NCI-H2171 treated with DMSO at 0.1 percent for 48 hours (cell line): ENCODE results near the gene RCSD1.
A peak's percentile ranks its signal among the peaks of the same experiment; 100 is the strongest.

Experiments
- DNase-seq: peaks from one replicate; lab custom pipeline; 2025; lab: John Stamatoyannopoulos, UW

The RCSD1 gene

DNA sequence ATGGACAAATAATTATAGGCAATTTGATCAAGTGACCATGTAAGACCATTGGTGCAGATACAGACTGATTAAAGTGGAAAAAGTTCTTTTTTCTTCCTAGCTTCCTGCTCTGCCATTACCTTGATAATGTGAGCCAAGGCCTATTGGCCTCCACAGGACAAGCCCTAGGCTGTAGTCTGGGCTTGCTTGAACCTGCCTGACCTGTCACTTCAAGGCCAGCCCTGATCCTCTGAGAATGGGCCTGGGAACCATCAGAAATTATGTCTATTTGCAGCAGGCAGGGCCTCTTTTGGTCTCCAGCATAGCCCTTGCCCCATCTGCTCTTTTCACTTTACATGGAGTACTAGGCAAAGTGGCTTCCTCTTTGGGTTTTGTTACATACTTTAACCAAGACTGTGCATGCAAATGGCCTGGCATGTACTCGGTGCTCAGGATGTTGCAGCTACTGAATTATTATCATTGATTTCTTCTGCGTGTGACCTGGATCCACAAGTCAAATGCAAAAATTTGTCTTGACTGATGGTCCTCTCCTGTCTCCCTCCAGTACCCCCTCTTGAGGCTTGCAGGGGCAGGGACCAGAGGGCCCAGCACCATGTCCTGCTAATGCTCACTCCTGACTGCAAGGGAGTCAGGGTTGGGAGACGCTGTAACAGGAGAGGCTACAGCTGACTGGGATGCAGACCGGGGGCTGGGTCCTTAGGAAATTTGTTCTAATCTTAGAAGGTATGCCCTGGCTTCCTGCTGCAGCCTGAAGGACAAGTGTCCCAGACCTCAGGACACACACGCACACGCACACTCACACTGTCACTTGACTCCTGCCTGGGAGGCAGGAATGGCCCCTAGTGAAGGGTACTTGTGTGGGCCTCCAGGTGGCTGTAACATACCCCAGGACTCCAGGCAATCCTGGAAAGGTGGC is 39.4 kb downstream of the RCSD1 start:
- DNase-seq: no peak

GRCh38 chr1:167670563-167670962 is 40.5 kb downstream of the RCSD1 start:
- no peak for DNase-seq

GRCh38 chr1:167671727-167672511 is 41.9 kb downstream of the RCSD1 start:
- DNase-seq: no peak

DNA sequence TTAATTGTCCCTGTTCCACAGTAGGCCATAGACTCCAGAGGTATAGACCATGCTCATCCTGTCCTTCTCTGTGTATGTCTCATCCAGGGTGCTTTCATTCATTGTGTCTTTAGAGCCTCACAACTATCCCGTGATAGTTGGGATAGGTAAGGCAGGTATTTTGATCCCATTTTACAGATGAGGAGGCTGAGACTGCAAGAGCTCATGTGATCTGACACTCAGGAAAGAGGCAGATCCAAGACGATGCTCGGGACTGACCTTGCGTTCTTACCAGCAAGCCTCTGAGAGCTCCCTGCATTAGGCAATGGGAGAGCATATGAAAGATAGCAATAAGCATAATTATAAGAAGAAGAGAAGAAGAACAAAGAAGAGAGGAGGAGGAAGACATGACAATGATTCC is 42.8 kb downstream of the RCSD1 start:
- no peak for DNase-seq

DNA sequence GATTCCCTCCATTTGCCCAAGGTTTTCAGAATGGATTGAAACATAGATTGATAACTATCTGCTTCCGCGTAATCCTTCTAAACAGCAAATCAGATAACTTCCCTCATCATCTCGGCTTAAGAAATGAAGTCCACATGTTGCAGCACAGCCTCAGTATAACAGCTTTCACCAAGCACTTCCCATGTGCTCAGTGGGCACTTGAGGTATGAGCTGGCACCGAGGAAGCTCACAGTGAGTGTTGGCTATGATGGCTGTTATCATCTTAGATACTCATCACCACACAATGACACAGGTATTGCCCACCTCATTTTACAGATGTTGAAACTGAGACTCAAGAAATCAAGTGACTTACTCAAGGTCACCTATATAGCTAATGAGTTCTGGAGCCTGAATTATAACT is 43.2 kb downstream of the RCSD1 start:
- DNase-seq: no peak

- DNase-seq: no peak
Observed at GRCh38 chr1:167674156-167674555, 44.1 kb downstream of the RCSD1 start.

- no peak for DNase-seq
Observed at GRCh38 chr1:167675440-167675839, 45.4 kb downstream of the RCSD1 start.

GRCh38 chr1:167676205-167676915 is 46.3 kb downstream of the RCSD1 start:
- DNase-seq: no peak

- DNase-seq: no peak
Observed at GRCh38 chr1:167676916-167677848, 47.1 kb downstream of the RCSD1 start.

DNA sequence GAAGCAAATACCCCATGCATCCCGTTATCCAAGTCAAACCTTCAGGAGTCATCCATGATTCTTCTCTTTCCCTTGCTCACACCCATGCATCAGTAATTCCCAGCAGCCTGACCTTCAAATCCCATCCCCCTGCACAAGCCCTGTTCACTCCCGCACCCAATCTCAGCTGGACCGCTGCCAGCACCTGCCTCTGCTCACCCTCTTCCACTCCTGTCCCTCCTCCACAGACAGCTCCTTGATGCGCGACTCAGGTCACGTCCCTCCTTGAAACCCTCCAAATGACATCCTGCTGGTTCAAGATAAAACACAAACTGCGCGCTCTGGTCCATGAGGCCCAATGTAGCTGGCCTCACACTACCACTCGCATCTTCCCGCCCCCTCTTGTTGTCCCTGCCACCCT is 48.4 kb downstream of the RCSD1 start:
- DNase-seq: peak; percentile 6

DNA sequence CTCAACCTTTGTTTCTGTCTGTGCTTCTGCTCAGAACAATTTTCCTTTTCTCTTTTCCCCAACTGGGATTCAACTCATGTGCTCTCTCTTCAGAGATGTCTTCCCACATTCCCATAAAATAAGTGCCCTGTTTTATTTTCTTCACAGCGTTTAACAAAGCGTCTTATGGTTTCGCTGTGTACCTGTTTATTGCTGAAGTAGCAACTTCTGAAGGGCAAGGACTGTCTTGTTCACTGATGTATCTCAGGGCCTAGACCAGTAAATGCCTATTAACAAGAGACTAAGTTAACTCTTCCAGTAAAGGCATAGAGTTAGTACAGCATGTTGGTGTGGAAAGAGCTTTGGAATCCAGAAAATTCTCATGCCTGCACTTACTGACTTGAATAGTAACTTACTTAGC is 48.8 kb downstream of the RCSD1 start:
- DNase-seq: no peak

DNA sequence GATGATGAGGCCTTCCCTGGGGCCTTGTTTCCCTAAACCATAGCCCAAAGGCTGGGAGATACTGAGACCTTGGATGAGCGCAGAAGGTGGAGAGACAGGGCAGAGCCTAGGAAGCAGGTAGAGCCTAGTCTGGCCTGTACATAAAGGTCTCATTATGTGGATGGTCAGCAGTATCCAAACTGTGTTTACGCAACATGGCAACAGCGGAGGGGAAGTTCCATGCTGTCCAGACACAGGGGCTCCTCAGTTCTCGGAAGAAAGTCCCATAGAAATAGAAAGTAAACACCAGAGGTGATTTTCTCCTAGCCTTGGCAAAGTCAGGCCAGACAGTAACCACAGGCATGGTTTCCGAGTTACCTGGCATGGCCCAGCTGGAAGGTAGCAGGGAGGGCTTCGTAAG is 49.7 kb downstream of the RCSD1 start:
- DNase-seq: no peak

DNA sequence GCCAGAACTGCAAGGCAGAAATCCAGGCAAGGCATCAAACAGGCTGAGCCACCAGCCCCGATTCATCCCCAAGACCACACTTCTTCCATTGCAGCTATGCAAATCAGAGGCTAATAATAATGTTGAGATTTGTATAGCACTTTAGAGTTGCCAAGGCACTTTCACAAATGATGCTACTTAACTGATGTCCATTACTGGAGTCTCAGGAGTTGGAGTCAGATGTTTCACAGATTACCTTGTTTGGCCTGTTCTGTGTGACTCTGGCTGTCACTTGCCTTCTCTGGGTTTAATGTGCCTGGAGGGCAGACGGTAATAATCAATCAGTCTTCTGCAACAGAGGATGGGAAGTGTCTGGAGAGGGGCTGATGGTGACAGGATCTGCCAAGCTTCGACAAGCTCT is 51.0 kb downstream of the RCSD1 start:
- DNase-seq: no peak

GRCh38 chr1:167681451-167682098 is 51.5 kb downstream of the RCSD1 start:
- DNase-seq: no peak

GRCh38 chr1:167683226-167683625 is 53.2 kb downstream of the RCSD1 start:
- no peak for DNase-seq

DNA sequence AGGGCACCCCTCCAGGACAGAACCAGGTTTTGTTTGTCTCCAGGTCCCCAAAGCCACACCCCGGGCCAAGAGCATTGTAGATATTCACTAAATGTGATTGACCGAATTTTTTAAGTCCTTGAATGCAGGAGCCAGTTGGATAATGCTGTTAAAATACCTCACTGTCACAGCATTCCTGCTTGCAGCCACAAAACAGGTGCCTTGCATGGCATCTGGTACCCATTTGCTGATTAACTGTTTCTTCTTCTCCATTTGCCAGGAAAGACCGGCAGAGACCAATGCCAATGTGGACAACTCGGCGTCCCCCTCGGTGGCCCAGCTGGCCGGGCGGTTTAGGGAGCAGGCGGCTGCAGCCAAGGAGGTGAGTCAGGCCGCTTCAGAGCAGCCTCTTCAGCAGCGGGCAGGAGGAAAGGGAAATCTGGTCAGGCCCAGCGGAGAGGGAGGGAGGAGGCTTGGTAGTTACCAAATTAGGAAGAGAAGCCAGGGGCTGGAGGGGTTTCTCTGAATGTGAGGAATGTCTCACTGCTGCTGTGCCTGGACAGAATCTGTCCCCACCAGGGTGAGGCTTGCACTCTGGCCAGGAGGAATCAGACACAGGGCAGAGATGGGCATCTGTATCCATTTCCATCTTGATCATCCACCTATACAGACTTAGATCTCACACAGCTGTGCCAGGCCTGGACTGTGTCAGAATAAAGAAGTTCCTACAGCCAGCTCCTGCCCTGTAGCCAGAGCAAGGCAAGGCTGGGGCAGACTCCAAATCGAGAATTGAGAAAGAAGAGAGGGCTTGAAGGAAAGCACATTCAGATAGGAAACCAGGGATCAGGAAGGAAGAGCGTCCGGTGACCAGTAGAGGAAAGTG is 53.8 kb downstream of the RCSD1 start:
- no peak for DNase-seq

DNA sequence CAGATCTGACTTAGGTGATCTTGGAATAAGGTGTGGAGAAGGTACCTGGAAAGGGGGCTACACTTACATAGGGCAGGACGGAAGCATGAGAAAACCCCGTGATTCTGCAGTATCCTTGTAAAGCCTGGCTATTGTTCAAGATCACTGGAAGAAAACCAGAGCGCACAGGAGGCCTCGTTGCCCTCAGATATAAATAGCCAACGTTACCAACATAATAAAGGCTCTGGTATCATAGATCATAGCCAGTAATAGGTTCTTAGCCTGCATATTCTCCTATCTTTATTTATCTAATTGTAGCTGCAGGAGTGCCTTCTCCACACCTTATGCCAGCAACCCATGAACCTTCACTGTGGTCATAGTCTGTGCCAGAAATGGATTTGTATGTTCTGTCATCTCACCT is 55.8 kb downstream of the RCSD1 start:
- no peak for DNase-seq

DNA sequence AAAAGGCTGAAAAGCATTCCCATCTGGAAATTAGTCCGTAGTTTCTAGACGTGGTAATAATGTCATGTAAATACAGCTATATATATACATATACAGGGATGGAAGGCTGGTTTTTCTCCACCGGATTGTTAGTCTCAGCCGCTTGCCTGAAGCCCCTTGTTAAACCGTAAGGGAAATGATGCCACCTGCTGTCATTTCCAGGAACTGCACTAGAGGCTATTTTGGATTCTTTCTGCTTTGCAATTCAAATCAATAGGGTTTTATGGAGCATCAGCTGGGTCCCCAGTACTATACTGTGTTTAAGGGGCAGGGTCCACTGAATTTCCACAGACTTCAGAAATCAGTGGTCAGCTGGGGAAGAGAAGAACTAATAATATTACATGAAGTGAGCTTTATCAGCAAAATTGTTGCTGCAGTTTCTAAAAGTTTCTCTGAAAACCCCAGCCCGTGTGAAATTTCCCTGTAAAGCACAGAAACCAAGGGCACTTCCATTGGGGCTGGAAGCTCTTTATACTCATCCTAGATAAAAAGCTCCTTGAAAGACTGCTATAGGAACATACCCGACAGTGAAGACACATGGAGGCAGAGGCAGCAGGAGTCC is 58.0 kb downstream of the RCSD1 start:
- peak; percentile 74 for DNase-seq

DNA sequence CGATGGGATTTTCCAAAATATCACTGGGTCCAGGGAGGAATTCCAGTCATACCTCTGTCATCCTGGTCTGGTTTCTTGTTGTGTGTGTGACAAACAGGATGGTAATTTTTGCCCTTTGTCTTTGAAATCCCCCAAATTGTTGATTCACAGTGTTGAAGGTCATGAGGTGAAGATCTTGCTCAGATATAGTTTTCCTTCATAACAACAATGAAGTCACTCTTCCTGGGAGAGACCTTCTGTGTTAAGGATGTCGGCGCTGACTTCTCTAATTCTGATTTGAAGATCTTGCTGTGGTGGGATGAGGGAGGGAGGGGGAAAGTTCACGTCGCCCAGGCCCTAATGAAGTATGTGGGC is 59.5 kb downstream of the RCSD1 start:
- no peak for DNase-seq

DNA sequence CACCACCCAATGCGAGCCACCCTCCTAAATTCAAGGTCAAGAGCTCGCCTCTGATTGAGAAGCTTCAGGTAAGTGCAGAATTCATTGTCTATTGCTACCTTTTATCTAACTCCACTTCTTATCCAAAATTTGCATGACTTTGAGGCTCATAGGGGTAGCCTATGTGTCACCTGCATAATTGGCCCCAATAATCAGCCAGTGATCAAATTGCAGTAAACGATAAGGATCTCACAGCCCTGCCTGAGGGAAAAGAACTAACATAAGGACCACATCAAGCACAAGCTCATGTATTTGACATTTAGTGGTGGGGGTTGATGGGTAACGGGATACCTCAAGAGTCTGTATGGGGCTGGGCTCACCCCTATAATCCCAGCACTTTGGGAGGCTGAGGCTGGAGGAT is 60.0 kb downstream of the RCSD1 start:
- DNase-seq: no peak
